Measurements from ENCODE around the gene LDB3.

LDB3 gene

DNA sequence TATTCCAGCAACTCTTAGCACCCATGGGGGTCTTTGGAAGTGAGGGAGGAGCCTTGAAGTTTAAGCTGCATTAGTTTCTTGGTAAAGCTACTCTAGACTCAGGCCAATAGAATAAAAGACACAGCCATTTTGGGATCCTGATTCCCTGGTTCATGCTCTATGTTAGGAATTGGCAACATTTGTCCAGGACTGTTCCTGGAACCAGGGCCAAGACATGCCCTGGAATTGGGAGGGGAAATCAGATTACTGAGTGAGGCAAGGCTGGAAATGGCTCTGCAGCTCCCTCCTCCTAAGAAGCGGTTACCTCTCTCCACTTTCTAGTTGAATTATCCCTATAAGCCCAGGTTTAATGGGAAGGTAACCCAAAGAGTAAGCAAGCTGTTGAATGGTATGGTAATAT lies 73.9 kb downstream of the LDB3 start:
- no peak for DNase-seq

- DNase-seq, result no peak
Observed at GRCh38 chr10:86744067-86744725, 75.9 kb downstream of the LDB3 start.

DNA sequence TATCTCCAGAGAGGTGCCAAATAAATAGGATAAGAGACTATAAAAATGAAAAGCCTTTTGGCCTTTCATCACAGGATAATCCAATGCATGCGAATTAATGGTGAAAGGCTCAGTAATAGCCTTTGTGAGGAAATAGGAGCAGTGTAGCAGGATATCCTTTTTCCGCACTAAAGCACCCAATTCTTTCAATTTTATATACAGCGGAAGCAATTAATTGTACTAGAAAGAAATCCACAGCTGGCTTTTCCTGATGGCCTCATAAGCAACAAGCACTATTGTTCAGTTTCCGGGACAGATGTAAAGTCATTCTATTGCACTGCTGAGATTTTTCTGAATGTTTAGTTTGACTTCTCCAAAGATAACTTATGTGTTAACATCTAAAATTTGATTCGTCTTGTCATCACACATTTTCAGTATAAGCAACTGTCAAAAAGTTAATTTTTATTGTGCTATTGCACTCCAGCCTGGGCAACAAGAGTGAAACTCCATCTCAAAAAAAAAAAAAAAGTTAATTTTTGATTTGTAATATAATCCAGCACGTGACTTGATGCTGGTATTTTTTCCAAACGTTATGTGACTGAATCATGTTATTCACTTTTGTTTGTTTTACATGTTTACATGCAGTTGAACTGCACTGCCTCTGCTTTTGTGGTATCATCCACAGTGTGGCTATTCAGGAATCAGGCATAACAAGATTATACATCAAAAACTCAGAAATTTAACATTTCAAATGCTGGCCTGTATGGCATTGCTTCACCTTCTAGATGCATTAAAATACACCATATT lies 79.7 kb downstream of the LDB3 start:
- DNase-seq, result peak; percentile 50

DNA sequence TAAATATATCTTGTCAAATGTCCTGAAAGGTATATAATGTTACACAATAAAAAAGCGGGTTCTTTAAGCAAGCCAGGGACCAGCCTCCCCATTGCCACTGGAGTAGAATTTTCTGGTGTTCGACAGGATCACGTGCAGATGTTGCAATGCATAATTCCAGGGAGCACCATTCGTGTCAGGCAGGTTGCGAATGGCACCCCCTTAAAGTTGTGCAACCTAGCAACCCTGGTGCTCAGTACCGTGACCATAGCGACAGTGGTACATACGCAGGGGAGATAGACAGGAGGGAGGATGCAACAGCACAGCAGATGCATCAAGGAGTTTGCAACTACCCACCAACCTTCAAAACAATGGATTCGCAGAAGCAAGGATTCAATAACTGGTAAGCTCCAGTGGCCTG lies 81.5 kb downstream of the LDB3 start:
- DNase-seq, result no peak

DNA sequence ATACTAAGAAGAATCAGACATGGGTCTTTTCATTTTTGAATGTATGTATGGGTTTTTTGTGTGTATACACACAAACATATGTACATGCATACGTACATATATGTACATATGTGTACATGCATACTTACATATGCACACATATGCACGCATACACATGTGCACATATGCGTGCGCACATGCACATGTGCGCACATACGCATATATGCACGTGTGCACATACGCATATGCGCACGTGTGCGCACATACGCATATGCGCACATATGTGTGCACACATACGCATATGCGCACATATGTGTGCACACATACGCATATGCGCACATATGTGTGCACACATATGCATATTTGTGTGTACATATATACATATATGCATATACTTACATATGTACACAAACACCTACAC lies 83.2 kb downstream of the LDB3 start:
- no peak for DNase-seq

- no peak for DNase-seq
Observed at GRCh38 chr10:86752311-86752710, 84.0 kb downstream of the LDB3 start.

DNA sequence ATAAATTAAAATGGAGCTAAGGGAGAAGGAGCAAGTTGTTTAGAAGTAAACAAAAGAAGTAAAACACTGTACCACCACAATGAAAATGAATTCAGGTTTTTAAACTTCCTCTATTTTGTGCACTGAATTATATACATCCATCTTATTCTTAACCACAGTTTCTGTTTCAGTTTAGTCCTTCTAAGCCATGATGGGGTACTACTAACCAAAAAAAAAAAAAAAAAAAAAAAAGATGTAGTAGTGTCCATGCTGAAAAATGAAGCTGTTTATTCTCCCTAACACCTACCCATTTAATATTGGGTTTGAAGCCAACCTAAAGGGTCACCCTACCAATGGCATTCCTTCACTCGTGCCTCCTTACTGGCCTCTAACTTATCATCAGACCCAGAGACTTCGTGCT lies 84.7 kb downstream of the LDB3 start:
- no peak for DNase-seq

DNA sequence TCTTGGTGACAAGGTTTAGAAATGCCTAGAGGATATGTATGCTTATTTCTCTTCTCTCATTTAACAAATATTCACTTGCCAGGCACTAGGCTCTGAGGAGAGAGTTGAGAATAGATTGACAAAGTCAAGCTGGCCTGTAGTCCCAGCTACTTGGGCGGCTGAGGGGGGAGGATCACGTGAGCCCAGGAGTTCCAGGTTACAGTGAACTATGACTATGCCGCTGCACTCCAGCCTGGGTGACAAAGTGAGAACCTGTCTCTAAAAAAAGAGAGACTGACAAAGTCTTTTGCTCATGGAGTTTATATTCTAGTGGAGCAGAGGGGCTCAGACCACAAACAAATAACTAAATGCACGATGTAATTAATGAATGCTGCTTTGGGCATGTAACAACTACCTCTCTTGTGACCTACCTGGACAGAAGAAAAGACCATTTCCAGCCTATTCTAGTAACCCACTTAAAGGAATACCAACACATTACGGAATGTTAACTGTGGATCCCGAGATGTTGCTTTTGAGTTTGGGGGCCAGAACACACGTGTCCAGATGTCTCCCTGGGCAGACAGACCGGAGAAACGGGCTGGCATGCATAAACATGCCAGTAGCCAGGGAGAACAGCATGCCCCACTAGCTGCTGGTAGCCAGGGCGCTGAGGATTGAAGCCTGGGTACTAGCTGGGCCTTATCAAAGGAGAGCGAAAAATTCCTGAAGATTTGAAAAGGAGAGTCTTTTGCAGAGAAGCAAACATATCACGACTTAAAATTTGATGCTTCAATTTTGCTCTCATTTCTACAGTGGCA lies 85.5 kb downstream of the LDB3 start:
- no peak for DNase-seq

DNA sequence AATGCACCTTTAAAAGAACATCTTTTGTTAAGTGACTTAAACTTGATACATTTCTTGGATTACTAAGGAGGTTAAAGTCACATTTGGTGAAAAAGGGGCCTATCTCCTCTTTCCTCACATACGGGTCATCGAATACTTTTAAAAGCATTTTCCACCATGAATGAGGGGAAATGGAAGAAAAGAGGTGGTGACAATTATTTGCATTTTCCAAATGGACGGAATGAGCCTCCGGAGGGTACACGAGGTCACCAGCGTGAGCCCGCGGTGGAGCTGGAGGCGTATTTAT lies 87.1 kb downstream of the LDB3 start:
- no peak for DNase-seq

DNA sequence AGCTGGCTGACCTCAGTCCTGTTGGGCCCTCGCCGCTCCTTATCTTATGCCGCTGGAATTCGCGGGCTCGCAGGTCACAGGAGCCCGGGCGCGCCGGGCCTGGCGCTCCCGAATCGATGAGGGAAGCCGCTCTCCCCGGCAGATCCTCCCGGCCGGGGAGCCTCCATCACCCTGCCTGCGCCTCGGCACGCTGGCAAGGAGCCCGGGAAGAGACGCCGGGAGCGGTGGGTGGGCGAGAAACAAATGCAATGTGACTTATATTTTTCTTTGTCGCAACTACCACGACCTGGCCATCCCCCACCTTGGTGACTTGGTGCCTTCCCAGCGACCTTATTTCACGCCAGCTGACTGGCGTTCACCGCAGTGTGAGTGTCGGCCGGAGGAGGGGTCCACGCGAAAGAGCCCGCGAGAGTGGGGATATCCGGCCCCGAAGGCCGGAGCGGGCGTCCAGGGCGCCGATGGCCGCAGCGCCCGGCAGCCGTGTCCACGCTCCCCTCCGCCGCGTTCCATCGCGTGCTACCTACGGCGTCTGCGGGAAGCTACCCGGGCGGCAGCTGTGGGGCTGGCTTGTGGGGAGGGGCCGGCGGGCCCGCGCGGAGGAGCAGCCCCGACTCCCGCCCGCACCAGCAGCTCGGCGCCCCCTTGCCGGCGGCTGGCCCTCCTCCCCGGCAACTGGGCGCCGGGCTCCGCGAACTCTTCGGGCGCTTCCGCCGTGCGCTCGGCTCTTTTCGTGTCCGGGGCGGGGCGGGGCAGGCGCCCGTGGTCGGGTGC lies 87.6 kb downstream of the LDB3 start:
- DNase-seq, result peak; percentile 97

GRCh38 chr10:86756511-86757112 lies 88.3 kb downstream of the LDB3 start, which contains the start of gene BMPR1A:
TSS of gene BMPR1A (plus strand) at chr10:86756619. CDS start at chr10:86876019, 119,400 bp downstream.
- peak; percentile 97 for DNase-seq

- peak; percentile 54 for DNase-seq
Observed at GRCh38 chr10:86757113-86757972, 89.0 kb downstream of the LDB3 start.

- peak; percentile 5 for DNase-seq
Observed at GRCh38 chr10:86758189-86759072, 90.1 kb downstream of the LDB3 start.

- no peak for DNase-seq
Observed at GRCh38 chr10:86759073-86759672, 90.9 kb downstream of the LDB3 start.

DNA sequence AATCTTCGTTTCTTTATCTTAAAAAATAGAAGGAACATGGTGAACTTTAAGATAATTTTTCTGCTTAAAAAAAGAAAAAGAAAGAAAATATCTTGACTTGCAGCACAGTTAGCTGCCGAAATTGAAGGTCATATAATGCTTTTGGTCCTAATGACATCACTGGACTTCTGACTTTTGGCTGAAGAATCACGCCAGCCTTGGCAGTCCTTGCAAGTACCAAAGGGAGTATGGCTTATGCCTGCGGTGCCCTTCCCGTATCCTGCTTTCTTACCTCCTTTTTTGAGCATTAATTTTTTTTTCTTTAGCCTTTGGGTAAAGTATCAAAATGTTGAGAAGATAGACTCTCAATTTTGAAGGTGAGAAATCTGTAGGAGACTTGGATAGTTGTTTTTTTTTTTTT lies 95.1 kb downstream of the LDB3 start:
- no peak for DNase-seq

DNA sequence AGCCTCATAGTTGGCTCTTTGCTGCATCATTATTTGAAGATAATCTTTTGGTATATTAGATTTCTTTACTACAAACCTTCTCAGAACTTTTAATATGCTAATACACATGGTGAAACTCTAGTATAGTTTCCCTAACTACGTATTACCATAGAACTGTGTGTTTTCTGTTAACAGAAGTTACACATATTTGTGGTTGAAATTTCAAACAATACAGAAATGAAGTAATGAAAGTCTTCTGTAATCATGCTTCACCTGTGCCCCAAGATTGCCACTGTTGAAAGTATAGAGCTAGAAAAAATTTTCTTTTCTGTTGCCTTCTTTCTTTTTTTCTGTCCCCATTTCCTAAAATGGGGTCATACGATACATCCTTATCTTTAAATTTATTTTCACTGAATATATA lies 97.2 kb downstream of the LDB3 start:
- DNase-seq, result no peak

DNA sequence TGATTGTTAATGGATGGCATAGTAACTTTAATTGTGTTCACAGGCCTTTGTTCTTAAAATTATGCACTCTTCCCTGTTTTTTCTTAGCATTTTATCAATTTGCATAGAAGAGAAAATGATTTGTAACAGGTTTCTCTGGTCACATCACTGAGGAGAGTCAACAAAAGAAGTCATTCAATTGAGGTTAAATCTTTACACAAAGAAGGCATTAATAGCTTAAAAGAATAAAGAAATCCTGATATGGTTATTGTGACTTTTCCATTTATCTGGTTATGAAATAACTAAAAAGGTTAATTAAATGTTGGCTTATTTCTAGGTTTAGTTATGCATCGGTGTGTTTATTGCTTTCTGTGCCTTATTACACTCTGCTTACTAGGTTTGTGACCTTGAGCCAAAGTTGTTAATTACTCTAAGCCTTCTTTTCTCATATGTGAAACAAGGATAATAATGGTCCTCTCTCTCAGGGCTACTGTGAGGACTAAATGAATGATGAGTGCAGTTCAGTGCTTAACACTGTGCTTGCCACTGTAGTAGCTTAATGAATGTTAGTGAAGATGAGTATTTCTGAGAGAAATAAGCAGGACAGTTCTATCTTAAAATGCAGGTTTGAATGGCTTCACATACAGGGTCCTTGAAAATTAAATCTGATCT lies 100.2 kb downstream of the LDB3 start:
- DNase-seq, result peak; percentile 13

- no peak for DNase-seq
Observed at GRCh38 chr10:86769991-86770390, 101.7 kb downstream of the LDB3 start.

DNA sequence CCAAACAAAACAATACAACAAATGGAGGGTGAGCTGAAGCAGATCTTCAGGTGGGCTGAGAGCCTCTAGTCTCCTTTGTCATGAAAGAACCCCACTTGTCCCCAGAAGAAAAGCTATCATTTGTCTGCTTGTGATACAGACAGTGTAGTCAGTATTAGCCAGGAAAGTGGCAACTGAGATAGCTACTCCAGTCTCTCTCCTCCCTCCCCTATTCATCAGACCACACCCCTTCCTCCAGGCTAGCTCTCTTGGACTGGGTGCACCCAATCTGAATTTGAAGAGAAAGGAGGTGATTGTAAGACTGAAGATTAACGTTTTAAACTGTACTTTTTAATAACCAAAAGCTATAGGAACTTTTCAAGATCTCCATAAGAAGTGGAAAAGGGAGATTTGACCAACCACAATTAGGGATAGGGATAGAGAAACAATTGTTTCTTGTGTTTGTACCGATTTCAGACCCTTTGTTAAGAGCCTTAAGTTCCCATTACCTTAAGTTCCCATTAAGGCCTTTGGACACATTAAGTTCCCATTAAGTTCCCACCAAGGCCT lies 102.2 kb downstream of the LDB3 start:
- peak; percentile 9 for DNase-seq

All from NCI-H82 (cell line).